ENCODE measurements around the gene NANS. TPM values are rescaled to one million over a fixed set of nuclear protein-coding genes. Genes with fewer than 3 reads are reported as not detected.

The NANS gene
- total and polyA plus RNA-seq, 5 donors: 25.0 to 37.2 (median 32.0) TPM

GRCh38 chr9:98057138-98057799 lies 737 bp downstream of the NANS start:
- WGBS: 9% methylated on average over 14 of the region's 14 CpGs

GRCh38 chr9:98062161-98062560 lies 5.6 kb downstream of the NANS start:
- no peaks in the 10 kb centered on the region for H3K27me3 ChIP-seq (ENCODE audit: control insufficient read depth, insufficient read depth)
- no peak overlapping the region for H3K27ac ChIP-seq (ENCODE audit: low read length)
- H3K4me3 ChIP-seq (ENCODE audit: low read length): no peak overlapping the region
- peaks cover 3% of the 10 kb centered on the region for H3K4me1 ChIP-seq (ENCODE audit: control insufficient read depth, insufficient read depth, low read length)
- H3K9me3 ChIP-seq (ENCODE audit: control insufficient read depth, low read length): no peaks in the 10 kb centered on the region
- DNase-seq (no peak), ATAC-seq (no peak)
- intact Hi-C loops (cut with DNase I): no loop called here
- 85% methylated on average over 3 of the region's 3 CpGs for WGBS

More at GRCh38 chr9:98057138-98057799, 737 bp downstream of the NANS start:
- Histone ChIP-seq H3K4me3 (ENCODE audit: low read length) (peak overlapping the region; percentile 95), H3K9me3 (ENCODE audit: control insufficient read depth, low read length) (no peaks in the 10 kb centered on the region), H3K4me1 (ENCODE audit: control insufficient read depth, insufficient read depth, low read length) (peaks cover 3% of the 10 kb centered on the region), H3K27me3 (ENCODE audit: control insufficient read depth, insufficient read depth) (no peaks in the 10 kb centered on the region), H3K27ac (ENCODE audit: low read length) (peak overlapping the region; percentile 99)
- ATAC-seq: no peak
- no peak for DNase-seq
- intact Hi-C loops (cut with DNase I): no loop called here

DNA sequence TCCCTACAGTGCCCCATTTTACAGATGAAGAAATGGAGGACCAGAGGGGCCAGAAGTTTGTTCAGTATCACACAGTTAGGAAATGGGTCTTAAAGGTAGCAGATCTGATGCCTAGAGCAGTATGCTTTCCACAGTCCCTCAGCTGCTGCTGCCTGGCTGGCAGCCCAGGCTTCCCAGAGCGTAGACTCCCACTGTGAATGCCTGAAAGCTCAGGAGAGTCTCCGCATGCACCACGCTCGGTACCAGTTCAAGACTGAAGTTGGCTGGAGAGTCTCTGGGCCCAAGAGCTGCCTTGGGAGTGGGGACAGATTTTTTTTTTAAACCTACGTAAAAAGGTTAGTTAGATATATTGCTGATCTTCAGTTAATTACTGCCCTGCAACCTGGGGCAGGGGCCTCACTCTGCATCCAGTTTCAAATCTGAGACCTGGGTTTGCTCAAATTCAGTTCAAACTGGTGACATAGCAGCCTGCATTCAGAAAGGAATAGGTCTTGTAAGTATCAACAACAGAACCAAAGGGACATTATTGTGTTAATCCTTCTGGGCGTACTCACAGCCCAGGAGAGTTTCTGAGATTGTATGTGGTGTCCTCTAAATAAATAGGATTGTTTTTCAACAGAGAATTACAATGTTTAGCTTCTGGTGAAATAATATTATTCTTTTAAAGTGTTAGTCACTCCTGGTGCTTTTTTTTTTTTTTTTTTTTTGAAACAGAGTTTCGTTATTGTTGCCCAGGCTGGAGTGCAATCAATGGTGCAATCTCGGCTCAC lies 8.3 kb downstream of the NANS start:
- Histone ChIP-seq H3K9me3 (ENCODE audit: control insufficient read depth, low read length) (no peaks in the 10 kb centered on the region), H3K4me1 (ENCODE audit: control insufficient read depth, insufficient read depth, low read length) (no peaks in the 10 kb centered on the region), H3K27ac (ENCODE audit: low read length) (no peak overlapping the region), H3K4me3 (ENCODE audit: low read length) (no peak overlapping the region), H3K27me3 (ENCODE audit: control insufficient read depth, insufficient read depth) (no peaks in the 10 kb centered on the region)
- 87% methylated on average over 8 of the region's 8 CpGs for whole genome bisulfite sequencing
- ATAC-seq: no peak
- DNase-seq: no peak
- intact Hi-C loops (cut with DNase I): no loop called here

- H3K4me3 ChIP-seq (ENCODE audit: low read length): no peak overlapping the region
- no peaks in the 10 kb centered on the region for H3K4me1 ChIP-seq (ENCODE audit: control insufficient read depth, insufficient read depth, low read length)
- no peaks in the 10 kb centered on the region for H3K9me3 ChIP-seq (ENCODE audit: control insufficient read depth, low read length)
- H3K27me3 ChIP-seq (ENCODE audit: control insufficient read depth, insufficient read depth): no peaks in the 10 kb centered on the region
- WGBS: 92% methylated on average over 3 of the region's 3 CpGs
- intact Hi-C loops (cut with DNase I): no loop called here
- no peak for DNase-seq
- ATAC-seq: no peak
- no peak overlapping the region for H3K27ac ChIP-seq (ENCODE audit: low read length)
Measured at GRCh38 chr9:98066235-98066634, 9.7 kb downstream of the NANS start.

GRCh38 chr9:98067184-98067583 lies 10.7 kb downstream of the NANS start:
- Histone ChIP-seq H3K4me3 (ENCODE audit: low read length) (no peak overlapping the region), H3K4me1 (ENCODE audit: control insufficient read depth, insufficient read depth, low read length) (no peaks in the 10 kb centered on the region), H3K9me3 (ENCODE audit: control insufficient read depth, low read length) (no peaks in the 10 kb centered on the region), H3K27me3 (ENCODE audit: control insufficient read depth, insufficient read depth) (no peaks in the 10 kb centered on the region), H3K27ac (ENCODE audit: low read length) (no peak overlapping the region)
- WGBS: 94% methylated on average over 2 of the region's 2 CpGs
- ATAC-seq (no peak), DNase-seq (no peak)
- intact Hi-C loops (cut with DNase I): no loop called here

DNA sequence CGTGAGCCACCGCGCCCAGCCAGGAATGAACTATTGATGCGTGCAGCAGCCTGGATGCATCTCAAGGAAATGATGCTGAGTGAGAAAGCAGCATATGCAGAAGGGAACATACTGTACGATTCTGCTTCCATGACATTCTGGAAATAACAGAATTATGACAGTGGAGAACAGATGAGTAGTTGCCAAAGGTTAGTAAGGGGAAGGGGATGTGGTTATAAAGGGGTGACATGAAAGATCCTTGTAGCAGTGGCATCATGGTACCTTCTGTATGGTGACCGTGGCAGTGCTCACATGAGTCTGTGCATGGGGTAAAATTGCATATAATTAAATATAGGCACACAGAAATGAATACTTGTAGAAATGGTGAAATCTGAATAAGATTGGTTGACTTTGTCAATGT lies 13.0 kb downstream of the NANS start:
- 96% methylated on average over 6 of the region's 6 CpGs for WGBS
- Histone ChIP-seq H3K9me3 (ENCODE audit: control insufficient read depth, low read length) (no peaks in the 10 kb centered on the region), H3K4me1 (ENCODE audit: control insufficient read depth, insufficient read depth, low read length) (no peaks in the 10 kb centered on the region), H3K27ac (ENCODE audit: low read length) (no peak overlapping the region), H3K27me3 (ENCODE audit: control insufficient read depth, insufficient read depth) (no peaks in the 10 kb centered on the region), H3K4me3 (ENCODE audit: low read length) (no peak overlapping the region)
- intact Hi-C loops (cut with DNase I): no loop called here
- ATAC-seq (no peak), DNase-seq (no peak)

- intact Hi-C loops (cut with DNase I): loop anchor here in 2 of 4 donors (10.0 kb wide), 2 partner anchors 184 to 194 kb away; partner anchors contain the start of gene TBC1D2 (in 1 of the 2)
- no peak overlapping the region for H3K4me3 ChIP-seq (ENCODE audit: low read length)
- WGBS: 97% methylated on average over 7 of the region's 7 CpGs
- ATAC-seq: no peak
- no peak overlapping the region for H3K27ac ChIP-seq (ENCODE audit: low read length)
- H3K27me3 ChIP-seq (ENCODE audit: control insufficient read depth, insufficient read depth): no peaks in the 10 kb centered on the region
- no peaks in the 10 kb centered on the region for H3K9me3 ChIP-seq (ENCODE audit: control insufficient read depth, low read length)
- H3K4me1 ChIP-seq (ENCODE audit: control insufficient read depth, insufficient read depth, low read length): peaks cover 2% of the 10 kb centered on the region
- DNase-seq: no peak
Measured at GRCh38 chr9:98070704-98071103, 14.2 kb downstream of the NANS start.

GRCh38 chr9:98071737-98072136 lies 15.2 kb downstream of the NANS start:
- Histone ChIP-seq H3K4me3 (ENCODE audit: low read length) (no peak overlapping the region), H3K27me3 (ENCODE audit: control insufficient read depth, insufficient read depth) (no peaks in the 10 kb centered on the region), H3K4me1 (ENCODE audit: control insufficient read depth, insufficient read depth, low read length) (peaks cover 2% of the 10 kb centered on the region), H3K27ac (ENCODE audit: low read length) (no peak overlapping the region), H3K9me3 (ENCODE audit: control insufficient read depth, low read length) (no peaks in the 10 kb centered on the region)
- intact Hi-C loops (cut with DNase I): loop anchor here in 2 of 4 donors (10.0 kb wide), 2 partner anchors 183 to 193 kb away; partner anchors contain the start of gene TBC1D2 (in 1 of the 2)
- ATAC-seq (peak in 1 of 2 donors; percentile 17), DNase-seq (no peak)
- WGBS: 88% methylated on average over 9 of the region's 9 CpGs

DNA sequence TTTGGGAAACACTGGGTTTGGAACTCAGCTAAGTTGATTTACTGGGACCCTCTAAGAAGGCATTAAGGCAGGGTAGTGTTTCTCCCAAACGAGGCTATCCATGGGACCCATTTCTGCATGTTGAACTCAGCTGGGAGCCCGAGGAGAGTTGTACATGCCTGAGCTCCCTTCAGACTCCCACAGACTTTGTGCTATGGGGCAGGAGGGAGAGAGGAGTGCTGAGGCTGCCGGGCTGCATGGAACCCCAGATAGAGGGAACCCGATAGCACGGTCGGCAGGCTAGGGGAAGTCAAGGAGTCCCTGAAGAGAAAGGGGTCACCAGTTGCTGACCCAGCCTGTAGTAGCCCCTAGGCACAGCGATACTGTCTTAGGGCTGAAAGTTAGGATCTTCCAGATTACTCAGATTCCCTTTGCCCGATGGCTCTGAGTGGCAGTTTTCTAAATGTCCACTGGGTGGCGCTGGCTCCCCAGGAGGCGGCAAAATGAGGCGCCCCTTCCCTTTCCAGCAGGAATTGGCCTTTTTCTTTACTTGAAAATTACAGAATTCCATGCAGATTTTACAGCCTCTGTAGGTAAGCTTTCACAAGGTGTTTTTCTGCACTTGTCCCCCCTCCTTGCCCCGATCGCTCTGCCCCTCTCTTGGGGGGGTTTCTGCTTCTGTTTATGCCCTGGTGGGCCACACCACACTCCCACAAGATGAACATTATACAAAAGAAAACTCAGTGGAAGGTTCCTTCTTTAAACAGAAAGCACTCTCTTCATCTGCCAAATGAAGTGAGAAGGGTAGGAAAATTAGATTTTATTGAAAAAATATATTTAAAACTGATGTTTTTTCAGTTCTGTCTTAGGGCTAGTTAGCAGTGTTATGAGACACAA lies 17.8 kb downstream of the NANS start:
- intact Hi-C loops (cut with DNase I): loop anchor here in 2 of 4 donors (10.0 kb wide), 2 partner anchors 180 to 190 kb away; partner anchors contain the start of gene TBC1D2 (in 1 of the 2)
- peaks cover 2% of the 10 kb centered on the region for H3K4me1 ChIP-seq (ENCODE audit: control insufficient read depth, insufficient read depth, low read length)
- ATAC-seq (peak; percentile 20 to 58), DNase-seq (peak in 2 of 3 donors; percentile 74 to 75)
- no peaks in the 10 kb centered on the region for H3K27me3 ChIP-seq (ENCODE audit: control insufficient read depth, insufficient read depth)
- WGBS: 31% methylated on average over 13 of the region's 13 CpGs
- H3K27ac ChIP-seq (ENCODE audit: low read length): no peak overlapping the region
- no peak overlapping the region for H3K4me3 ChIP-seq (ENCODE audit: low read length)
- no peaks in the 10 kb centered on the region for H3K9me3 ChIP-seq (ENCODE audit: control insufficient read depth, low read length)

GRCh38 chr9:98075332-98075805 lies 18.8 kb downstream of the NANS start:
- DNase-seq: no peak
- Histone ChIP-seq H3K4me3 (ENCODE audit: low read length) (no peak overlapping the region), H3K27ac (ENCODE audit: low read length) (no peak overlapping the region)

More at GRCh38 chr9:98075332-98075805, 18.8 kb downstream of the NANS start:
- Histone ChIP-seq H3K9me3 (ENCODE audit: control insufficient read depth, low read length) (no peaks in the 10 kb centered on the region), H3K27me3 (ENCODE audit: control insufficient read depth, insufficient read depth) (no peaks in the 10 kb centered on the region), H3K4me1 (ENCODE audit: control insufficient read depth, insufficient read depth, low read length) (peaks cover 2% of the 10 kb centered on the region)
- intact Hi-C loops (cut with DNase I): loop anchor here in 3 of 4 donors (5.0 to 10.0 kb wide), 3 partner anchors 179 to 189 kb away; partner anchors contain the start of gene TBC1D2 (in 1 of the 3)
- WGBS: 46% methylated on average over 6 of the region's 6 CpGs
- peak; percentile 48 to 61 for ATAC-seq

All from right cardiac atrium (tissue), 5 donors.